ENCODE results near the gene ARHGAP23.

- TF ChIP-seq CTCF (conservative IDR thresholded peaks at IDR 0.05) (no peak), EZH2 (IDR thresholded peaks at IDR 0.05; ENCODE audit: low read depth) (no peak)
These were observed 111.1 kb downstream of the ARHGAP23 start for GRCh38 chr17:38539386-38539785.
